Muscle of leg (tissue), 11 donors: ENCODE measurements around the gene UGT1A8. TPM values are rescaled to one million over a fixed set of nuclear protein-coding genes. Genes with fewer than 3 reads are reported as not detected.
"Not testable (repeated sequence)": the region's sequence is repeated elsewhere in the genome, so short reads cannot be mapped to it uniquely, and the experiment has no call there.

Experiments
- DNase-seq: peaks from one replicate; pipeline ENCODE4 v3.0.0; 2013
- H3K27ac ChIP-seq: one replicate; pipeline ENCODE4 v1.5.1; 2013; ENCODE audit warnings: mild to moderate bottlenecking, low read length, control low read depth
- H3K27me3 ChIP-seq: one replicate; pipeline ENCODE4 v1.6.1; 2013; ENCODE audit warnings: low read length; ENCODE audit not compliant: control insufficient read depth, insufficient read depth
- H3K36me3 ChIP-seq: one replicate; pipeline ENCODE4 v1.6.1; 2013; ENCODE audit warnings: low read length; ENCODE audit not compliant: control insufficient read depth, insufficient read depth
- H3K4me1 ChIP-seq: one replicate; pipeline ENCODE4 v1.6.1; 2013; ENCODE audit warnings: low read length; ENCODE audit not compliant: control insufficient read depth, insufficient read depth
- H3K4me3 ChIP-seq: one replicate; pipeline ENCODE4 v1.5.1; 2013; ENCODE audit warnings: low read length, control low read depth
- H3K9me3 ChIP-seq: replicated peaks from 2 replicates; pipeline ENCODE4 v1.6.1; 2013; ENCODE audit warnings: low read depth, low read length; ENCODE audit not compliant: control insufficient read depth
- WGBS: methylation state at CpG from one replicate; pipeline ENCODE4 v1.1.5; 2013; ENCODE audit warnings: missing lambda C conversion rate; ENCODE audit not compliant: insufficient coverage; 5-methylcytosine and 5-hydroxymethylcytosine counted together
- polyA plus RNA-seq, 8 donors: library from polyadenylated mRNA; unstranded; fragments of 120-200 nt; gene quantifications; one replicate each; pipeline versions ENCODE4 v1.2.1 to v1.2.3, GENCODE V29; 2013; ENCODE audit warnings: inconsistent platforms in 1 of 8, low replicate concordance in 1 of 8; ENCODE audit not compliant: insufficient read length in 8 of 8, insufficient read depth in 1 of 8
- total RNA-seq: library from RNA; stranded (reverse); fragments of 120-200 nt; gene quantifications from one replicate; pipeline ENCODE4 v1.2.4, GENCODE V29; 2013

UGT1A8 gene
- total and polyA plus RNA-seq, 9 donors, result not detected

DNA sequence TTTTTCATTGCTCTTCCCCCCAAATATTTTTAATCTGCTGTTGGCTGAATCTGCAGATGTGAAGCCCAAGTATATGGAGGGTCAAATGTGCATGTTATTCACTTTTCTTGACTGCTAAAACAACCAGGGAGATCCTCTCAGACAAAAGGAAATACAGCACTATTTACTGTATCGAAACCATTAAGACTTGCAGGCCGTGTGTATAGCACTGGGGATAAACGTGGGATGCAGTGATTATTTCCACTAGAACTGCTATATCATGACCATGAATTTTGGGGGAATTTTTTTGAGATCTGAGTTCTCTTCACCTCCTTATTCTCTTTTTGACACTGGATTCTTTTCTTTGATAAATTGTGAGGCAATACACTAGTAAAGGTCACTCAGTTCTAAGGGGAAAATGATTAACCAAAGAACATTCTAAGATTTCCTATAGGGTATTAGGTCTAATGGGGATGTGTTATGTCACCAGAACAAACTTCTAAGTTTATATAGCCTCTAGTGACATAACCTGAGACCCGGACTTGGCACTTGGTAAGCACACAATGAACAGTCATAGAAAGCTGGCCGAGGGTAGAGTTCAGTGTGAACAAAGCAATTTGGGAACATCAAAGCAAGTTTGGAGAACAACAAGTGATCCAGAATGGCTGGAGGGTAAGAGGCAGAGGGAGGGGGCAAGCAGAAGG is 127.8 kb downstream of the UGT1A8 start:
- DNase-seq, result no peak
- Histone ChIP-seq H3K4me3 (no peak overlapping the region), H3K27ac (no peak overlapping the region), H3K4me1 (no peaks in the 10 kb centered on the region), H3K9me3 (no peaks in the 10 kb centered on the region), H3K27me3 (no peaks in the 10 kb centered on the region), H3K36me3 (no peaks in the 10 kb centered on the region)
- WGBS, result 52% methylated on average over 2 of the region's 5 CpGs

DNA sequence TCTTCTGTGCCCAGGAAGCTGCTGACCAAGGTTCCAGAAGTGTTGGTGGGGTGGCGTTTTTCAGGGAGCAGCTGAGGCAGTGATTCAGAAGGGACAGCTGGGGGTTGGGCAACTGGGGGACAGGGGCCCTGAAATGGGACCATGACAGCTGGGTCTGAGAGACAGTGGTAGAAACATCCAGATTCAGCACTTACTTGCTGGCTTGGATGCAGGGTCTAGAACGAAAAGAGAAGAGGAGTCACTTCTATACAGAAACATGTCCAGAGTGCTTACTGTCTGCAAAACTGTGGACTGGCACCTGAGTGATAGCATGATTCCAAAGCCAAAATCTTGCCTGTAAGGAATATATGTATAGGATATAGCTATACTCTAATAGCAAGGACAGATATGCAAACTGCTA is 128.4 kb downstream of the UGT1A8 start:
- DNase-seq, H3K27me3 ChIP-seq, H3K9me3 ChIP-seq, H3K4me3 ChIP-seq, H3K4me1 ChIP-seq, H3K36me3 ChIP-seq, H3K27ac ChIP-seq: not testable (repeated sequence)
- 50% methylated on average over 1 of the region's 2 CpGs for WGBS

DNA sequence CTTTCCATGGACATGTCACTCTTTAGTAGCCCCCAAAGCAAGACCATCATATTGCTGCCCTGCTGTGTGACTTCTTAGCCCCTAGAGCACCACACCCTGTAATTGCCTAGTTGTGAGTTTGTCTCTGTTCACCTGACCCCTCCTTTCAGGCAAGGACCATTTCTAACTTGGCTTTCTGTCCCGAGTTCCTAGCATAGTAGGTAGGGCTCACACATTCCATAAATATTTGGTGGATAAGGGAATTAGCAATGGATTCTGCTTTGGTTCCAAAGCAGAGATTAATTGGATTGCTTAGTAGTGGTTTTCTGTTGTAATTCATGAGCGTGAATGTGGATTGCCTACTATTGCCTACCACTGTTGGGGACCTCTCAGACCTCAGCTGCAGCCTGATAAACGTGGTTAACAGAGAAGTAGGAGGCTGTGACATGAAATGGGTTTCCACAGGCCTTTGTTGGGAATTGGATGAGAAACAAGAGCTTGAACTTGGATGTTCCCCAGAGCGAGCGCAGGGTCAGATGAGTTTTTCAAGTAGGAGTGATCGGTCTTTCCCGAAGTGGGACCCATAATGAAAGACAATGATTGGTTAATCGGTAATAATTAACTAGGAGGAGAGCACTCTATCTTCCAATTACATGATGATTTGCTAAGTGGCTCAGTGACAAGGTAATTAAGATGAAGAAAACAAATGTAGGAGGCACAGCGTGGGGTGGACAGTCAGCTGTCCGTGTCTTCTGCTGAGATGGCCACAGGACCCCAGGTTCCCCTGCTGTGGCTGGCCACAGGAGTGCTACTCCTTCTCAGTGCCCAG is 129.2 kb downstream of the UGT1A8 start:
- no peaks in the 10 kb centered on the region for H3K27me3 ChIP-seq
- H3K27ac ChIP-seq, result no peak overlapping the region
- no peaks in the 10 kb centered on the region for H3K4me1 ChIP-seq
- WGBS, result 82% methylated on average over 9 of the region's 10 CpGs
- H3K36me3 ChIP-seq, result no peaks in the 10 kb centered on the region
- H3K4me3 ChIP-seq, result no peak overlapping the region
- no peak for DNase-seq
- no peaks in the 10 kb centered on the region for H3K9me3 ChIP-seq

DNA sequence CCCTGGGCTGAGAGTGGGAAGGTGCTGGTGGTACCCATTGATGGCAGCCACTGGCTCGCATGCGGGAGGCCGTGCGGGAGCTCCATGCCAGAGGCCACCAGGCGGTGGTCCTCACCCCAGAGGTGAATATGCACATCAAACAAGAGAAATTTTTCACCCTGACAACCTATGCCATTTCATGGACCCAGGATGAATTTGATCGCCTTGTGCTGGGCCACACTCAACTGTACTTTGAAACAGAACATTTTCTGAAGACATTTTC is 129.8 kb downstream of the UGT1A8 start:
- WGBS, result 100% methylated on average over 1 of the region's 6 CpGs
- DNase-seq, result no peak
- H3K27me3 ChIP-seq, result no peaks in the 10 kb centered on the region
- H3K9me3 ChIP-seq, result no peaks in the 10 kb centered on the region
- H3K4me3 ChIP-seq, result no peak overlapping the region
- no peak overlapping the region for H3K27ac ChIP-seq
- no peaks in the 10 kb centered on the region for H3K36me3 ChIP-seq
- H3K4me1 ChIP-seq, result no peaks in the 10 kb centered on the region

DNA sequence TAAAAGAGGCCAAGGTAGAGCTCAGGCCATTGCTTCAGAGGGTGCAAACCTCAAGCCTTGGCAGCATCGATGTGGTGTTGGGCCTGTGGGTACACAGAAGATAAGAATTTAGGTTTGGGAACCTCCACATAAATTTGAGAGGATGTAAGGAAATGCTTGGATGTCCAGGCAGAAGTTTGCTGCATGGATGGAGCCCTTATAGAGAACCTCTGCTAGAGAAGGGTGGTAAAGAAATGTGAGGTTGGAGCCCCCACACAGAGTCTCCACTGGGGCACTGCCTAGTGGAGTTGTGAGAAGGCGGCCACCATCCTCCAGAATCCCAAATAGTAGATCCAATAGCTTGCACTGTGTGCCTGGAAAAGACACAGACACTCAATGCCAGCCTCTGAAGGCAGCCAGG is 133.3 kb downstream of the UGT1A8 start:
- not testable (repeated sequence) for H3K9me3 ChIP-seq, H3K4me1 ChIP-seq, H3K36me3 ChIP-seq, DNase-seq, H3K4me3 ChIP-seq, H3K27ac ChIP-seq, H3K27me3 ChIP-seq
- 92% methylated on average over 2 of the region's 2 CpGs for WGBS

DNA sequence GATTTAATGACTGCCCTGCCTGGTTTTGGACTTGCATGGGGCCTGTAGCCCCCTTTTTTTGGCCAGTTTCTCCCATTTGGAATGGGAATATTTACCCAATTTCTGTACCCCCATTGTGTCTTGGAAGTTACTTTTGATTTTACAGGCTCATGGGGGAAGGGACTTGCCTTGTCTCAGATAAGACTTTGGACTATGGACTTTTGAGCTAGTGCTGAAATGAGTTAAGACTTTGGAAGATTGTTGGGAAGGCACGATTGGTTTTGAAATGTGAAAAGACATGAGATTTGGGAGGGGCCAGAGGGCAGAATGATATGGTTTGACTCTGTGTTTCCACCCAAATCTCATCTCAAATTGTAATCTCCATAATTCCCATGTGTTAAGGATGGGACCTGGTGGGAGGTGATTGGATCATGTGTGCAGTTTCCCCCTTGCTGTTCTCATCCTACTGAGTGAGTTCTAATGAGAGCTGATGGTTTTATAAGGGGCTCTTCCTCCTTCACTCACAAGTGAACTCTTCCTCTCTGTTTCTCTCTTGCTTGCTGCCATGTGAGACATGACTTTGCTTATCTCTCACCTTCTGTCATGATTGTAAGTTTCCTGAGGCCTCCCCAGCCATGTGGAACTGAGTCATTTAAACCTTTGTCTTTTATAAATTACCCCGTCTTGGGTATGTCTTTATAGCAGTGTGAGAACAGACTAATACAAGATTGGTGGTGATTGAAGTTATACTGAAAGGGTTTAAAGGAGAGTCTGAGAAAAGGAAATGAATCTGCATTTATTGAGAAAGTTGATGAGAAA is 134.0 kb downstream of the UGT1A8 start:
- WGBS, result no CpG with 5 or more reads among the region's 2 CpGs
- H3K27me3 ChIP-seq, H3K27ac ChIP-seq, DNase-seq, H3K4me3 ChIP-seq, H3K4me1 ChIP-seq, H3K36me3 ChIP-seq, H3K9me3 ChIP-seq: not testable (repeated sequence)

DNA sequence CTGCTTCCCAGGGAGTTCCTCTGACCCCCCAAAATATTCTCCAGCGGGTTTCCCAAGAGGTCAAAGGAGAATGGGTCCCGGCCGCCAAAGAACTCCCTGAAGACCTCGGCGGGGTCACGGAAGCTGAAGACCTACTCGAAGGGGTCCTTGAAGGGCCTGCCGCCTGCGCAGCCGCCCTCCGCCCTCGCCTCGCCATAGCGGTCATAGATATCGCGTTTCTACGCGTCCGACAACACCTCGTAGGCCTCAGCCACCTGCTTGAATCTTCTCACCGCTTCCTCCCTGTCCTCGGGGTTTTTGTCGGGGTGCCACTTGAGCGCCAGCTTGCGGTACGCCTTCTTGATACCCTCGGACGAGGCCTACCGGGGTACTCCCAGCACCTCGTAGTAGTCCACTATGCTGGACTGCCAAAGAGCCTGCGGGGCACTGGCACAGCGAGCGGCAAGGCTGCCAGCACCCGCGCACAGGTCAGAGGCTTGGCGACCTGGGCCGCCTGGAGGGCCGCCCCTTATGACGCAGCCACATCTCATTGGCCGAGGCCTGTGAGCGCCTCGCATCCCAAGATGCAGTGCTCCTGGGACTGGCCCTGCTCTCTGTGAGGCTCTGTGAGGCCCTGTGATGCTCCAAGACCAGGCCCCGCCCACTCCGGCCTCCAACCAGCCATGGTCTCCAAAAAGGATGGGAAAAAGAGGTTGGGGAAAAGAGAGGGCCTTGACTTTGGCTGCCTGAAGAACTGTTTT is 137.6 kb downstream of the UGT1A8 start:
- WGBS, result 92% methylated on average over 39 of the region's 44 CpGs
- Histone ChIP-seq H3K27me3 (no peaks in the 10 kb centered on the region), H3K27ac (no peak overlapping the region), H3K9me3 (no peaks in the 10 kb centered on the region), H3K4me3 (no peak overlapping the region), H3K36me3 (no peaks in the 10 kb centered on the region), H3K4me1 (no peaks in the 10 kb centered on the region)
- DNase-seq, result no peak

DNA sequence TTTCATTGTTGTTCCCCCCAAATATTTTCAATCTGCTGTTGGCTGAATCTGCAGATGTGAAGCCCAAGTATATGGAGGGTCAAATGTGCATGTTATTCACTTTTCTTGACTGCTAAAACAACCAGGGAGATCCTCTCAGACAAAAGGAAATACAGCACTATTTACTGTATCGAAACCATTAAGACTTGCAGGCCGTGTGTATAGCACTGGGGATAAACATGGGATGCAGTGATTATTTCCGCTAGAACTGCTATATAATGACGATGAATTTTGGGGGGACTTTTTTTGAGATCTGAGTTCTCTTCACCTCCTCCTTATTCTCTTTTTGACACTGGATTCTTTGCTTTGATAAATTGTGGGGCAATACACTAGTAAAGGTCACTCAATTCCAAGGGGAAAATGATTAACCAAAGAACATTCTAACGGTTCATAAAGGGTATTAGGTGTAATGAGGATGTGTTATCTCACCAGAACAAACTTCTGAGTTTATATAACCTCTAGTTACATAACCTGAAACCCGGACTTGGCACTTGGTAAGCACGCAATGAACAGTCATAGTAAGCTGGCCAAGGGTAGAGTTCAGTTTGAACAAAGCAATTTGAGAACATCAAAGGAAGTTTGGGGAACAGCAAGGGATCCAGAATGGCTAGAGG is 139.1 kb downstream of the UGT1A8 start:
- H3K4me1 ChIP-seq, result no peaks in the 10 kb centered on the region
- no peaks in the 10 kb centered on the region for H3K9me3 ChIP-seq
- H3K27me3 ChIP-seq, result no peaks in the 10 kb centered on the region
- WGBS, result 75% methylated on average over 1 of the region's 7 CpGs
- H3K27ac ChIP-seq, result no peak overlapping the region
- no peak for DNase-seq
- no peaks in the 10 kb centered on the region for H3K36me3 ChIP-seq
- H3K4me3 ChIP-seq, result no peak overlapping the region

DNA sequence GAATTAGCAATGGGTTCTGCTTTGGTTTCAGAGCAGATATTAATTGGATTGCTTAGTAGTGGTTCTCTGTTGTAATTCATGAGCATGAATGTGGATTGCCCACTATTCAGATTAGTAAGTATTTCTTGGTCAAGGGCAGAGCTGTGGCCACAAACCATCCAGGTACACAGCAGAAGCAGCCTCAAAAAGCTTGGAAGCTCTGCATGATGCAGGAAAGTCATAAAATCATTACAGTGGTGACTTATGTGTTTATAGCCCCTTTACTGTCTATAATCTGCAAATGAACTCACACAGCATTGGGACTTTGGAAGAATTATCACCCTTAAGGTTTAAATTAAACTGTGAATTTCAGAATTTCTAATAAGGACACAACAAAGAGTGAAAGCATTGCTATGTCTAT is 140.7 kb downstream of the UGT1A8 start:
- H3K9me3 ChIP-seq, result no peaks in the 10 kb centered on the region
- H3K4me1 ChIP-seq, result no peaks in the 10 kb centered on the region
- DNase-seq, result no peak

More for the DNA sequence above, 140.7 kb downstream of the UGT1A8 start:
- no peak overlapping the region for H3K27ac ChIP-seq
- no peak overlapping the region for H3K4me3 ChIP-seq
- H3K27me3 ChIP-seq, result no peaks in the 10 kb centered on the region
- no peaks in the 10 kb centered on the region for H3K36me3 ChIP-seq
